Measurements from ENCODE around the gene HNRNPK.

Gene HNRNPK

DNA sequence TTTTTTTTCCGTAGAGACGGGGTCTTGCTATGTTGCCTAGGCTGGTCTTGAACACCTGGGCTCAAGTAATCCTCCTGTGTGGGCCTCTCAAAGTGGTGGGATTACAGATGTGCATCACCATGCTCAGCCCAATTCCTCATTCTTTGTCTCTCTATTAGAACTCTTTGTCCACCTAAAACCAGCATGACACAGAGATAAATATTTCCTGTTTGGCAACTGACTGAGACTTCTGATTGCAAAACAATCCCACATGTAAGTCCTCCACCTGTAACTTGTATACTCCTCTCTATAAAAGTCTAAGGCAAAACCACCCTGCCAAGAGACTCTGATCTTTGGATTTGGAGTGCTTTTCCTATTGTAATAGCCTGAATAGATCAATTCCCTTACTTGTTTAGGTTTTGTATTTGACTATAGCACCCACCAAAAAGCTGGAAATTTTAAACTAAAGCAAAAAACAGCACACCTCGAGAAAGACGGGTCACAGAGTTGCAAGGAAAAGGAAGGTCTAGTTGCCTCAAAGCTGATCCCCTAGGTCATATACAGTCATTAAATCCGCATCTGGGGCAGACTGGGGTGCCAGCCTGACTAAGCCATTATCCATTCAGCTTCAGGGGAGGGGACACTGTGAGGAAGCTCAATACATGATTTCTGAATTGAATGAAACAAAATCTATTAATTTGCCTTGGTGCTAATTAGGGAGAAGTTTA is 45.3 kb downstream of the HNRNPK start:
- H2AFZ ChIP-seq (ENCODE audit: low read depth, low read length, severe bottlenecking) = no peak overlapping the region
- H3K36me3 ChIP-seq (ENCODE audit: low read length) = no peaks in the 10 kb centered on the region
- H3K27me3 ChIP-seq (ENCODE audit: low read length) = no peaks in the 10 kb centered on the region
- H4K20me1 ChIP-seq (ENCODE audit: low read depth, low read length) = no peaks in the 10 kb centered on the region
- no peak overlapping the region for H3K4me2 ChIP-seq (ENCODE audit: low read depth, low read length, poor library complexity, severe bottlenecking)
- no peaks in the 10 kb centered on the region for H3K9me3 ChIP-seq (ENCODE audit: insufficient read depth, low read length)
- H3F3A ChIP-seq (ENCODE audit: insufficient read depth) = no peaks in the 10 kb centered on the region
- H3K27ac ChIP-seq (ENCODE audit: low read depth, low read length) = no peak overlapping the region
- no peaks in the 10 kb centered on the region for H3K9me2 ChIP-seq (replicated peaks; ENCODE audit: insufficient read depth, low read length)
- H3K79me2 ChIP-seq (ENCODE audit: insufficient read depth, low read length) = no peaks in the 10 kb centered on the region
- H3K9ac ChIP-seq (ENCODE audit: low read length) = no peak overlapping the region
- no peak overlapping the region for H3K4me3 ChIP-seq (ENCODE audit: insufficient read depth, low read length, poor library complexity, severe bottlenecking)
- TF ChIP-seq EZH2phosphoT487 (conservative IDR thresholded peaks at IDR 0.05; ENCODE audit: low read length) = no peak
- no peak for TF ChIP-seq CTCF (IDR thresholded peaks at IDR 0.05; ENCODE audit: insufficient read depth, low read length, poor library complexity, severe bottlenecking)

- Histone ChIP-seq H3K4me3 (ENCODE audit: insufficient read depth, low read length, poor library complexity, severe bottlenecking) (no peak overlapping the region), H3K27me3 (ENCODE audit: low read length) (no peaks in the 10 kb centered on the region), H3K9me3 (ENCODE audit: insufficient read depth, low read length) (no peaks in the 10 kb centered on the region), H4K20me1 (ENCODE audit: low read depth, low read length) (no peaks in the 10 kb centered on the region), H2AFZ (ENCODE audit: low read depth, low read length, severe bottlenecking) (no peak overlapping the region), H3K4me2 (ENCODE audit: low read depth, low read length, poor library complexity, severe bottlenecking) (no peak overlapping the region), H3K9ac (ENCODE audit: low read length) (no peak overlapping the region), H3K79me2 (ENCODE audit: insufficient read depth, low read length) (no peaks in the 10 kb centered on the region), H3K27ac (ENCODE audit: low read depth, low read length) (no peak overlapping the region), H3K36me3 (ENCODE audit: low read length) (no peaks in the 10 kb centered on the region), H3K9me2 (replicated peaks; ENCODE audit: insufficient read depth, low read length) (no peaks in the 10 kb centered on the region), H3F3A (ENCODE audit: insufficient read depth) (no peaks in the 10 kb centered on the region)
- TF ChIP-seq CTCF (IDR thresholded peaks at IDR 0.05; ENCODE audit: insufficient read depth, low read length, poor library complexity, severe bottlenecking) (no peak), EZH2phosphoT487 (conservative IDR thresholded peaks at IDR 0.05; ENCODE audit: low read length) (no peak)
These were observed 46.2 kb downstream of the HNRNPK start for GRCh38 chr9:83933790-83934189.

- Histone ChIP-seq H3K4me3 (ENCODE audit: insufficient read depth, low read length, poor library complexity, severe bottlenecking) (no peak overlapping the region), H3K36me3 (ENCODE audit: low read length) (no peaks in the 10 kb centered on the region), H3K27me3 (ENCODE audit: low read length) (no peaks in the 10 kb centered on the region), H3K9me3 (ENCODE audit: insufficient read depth, low read length) (no peaks in the 10 kb centered on the region), H4K20me1 (ENCODE audit: low read depth, low read length) (no peaks in the 10 kb centered on the region), H3K4me2 (ENCODE audit: low read depth, low read length, poor library complexity, severe bottlenecking) (no peak overlapping the region), H3F3A (ENCODE audit: insufficient read depth) (no peaks in the 10 kb centered on the region), H3K9me2 (replicated peaks; ENCODE audit: insufficient read depth, low read length) (no peaks in the 10 kb centered on the region), H3K9ac (ENCODE audit: low read length) (no peak overlapping the region), H2AFZ (ENCODE audit: low read depth, low read length, severe bottlenecking) (no peak overlapping the region), H3K27ac (ENCODE audit: low read depth, low read length) (no peak overlapping the region), H3K79me2 (ENCODE audit: insufficient read depth, low read length) (no peaks in the 10 kb centered on the region)
- TF ChIP-seq EZH2phosphoT487 (conservative IDR thresholded peaks at IDR 0.05; ENCODE audit: low read length) (no peak), CTCF (IDR thresholded peaks at IDR 0.05; ENCODE audit: insufficient read depth, low read length, poor library complexity, severe bottlenecking) (no peak)
These were observed 47.2 kb downstream of the HNRNPK start for GRCh38 chr9:83932851-83933250.

Data from SU-DHL-6 (cell line).